NB4 (cell line): ENCODE results near the gene BCL2L13.

Experiments
- DNase-seq: peaks from one replicate; pipeline ENCODE4 v3.0.0; 2010; ENCODE audit warnings: low read depth
- H3K4me3 ChIP-seq: one replicate; pipeline ENCODE4 v1.5.1; 2011; ENCODE audit warnings: mild to moderate bottlenecking, low read depth, low read length, moderate library complexity
- CTCF ChIP-seq: IDR thresholded peaks from one replicate; pipeline ENCODE4 v1.5.1; 2012; ENCODE audit warnings: low read depth, low read length
- MAX ChIP-seq: IDR thresholded peaks from 2 replicates; pipeline ENCODE4 v1.6.1; 2011; ENCODE audit warnings: low read depth, low read length
- MYC ChIP-seq: IDR thresholded peaks from 2 replicates; pipeline ENCODE4 v1.6.1; 2011; ENCODE audit warnings: low read depth, low read length
- POLR2A ChIP-seq: IDR thresholded peaks from 2 replicates; pipeline ENCODE4 v1.6.1; 2011; ENCODE audit warnings: mild to moderate bottlenecking; ENCODE audit not compliant: insufficient read length; ENCODE audit errors: extremely low read depth

Gene BCL2L13

GRCh38 chr22:17597217-17597616 lies 41.3 kb upstream of the BCL2L13 start:
- no peak for DNase-seq
- no peak overlapping the region for H3K4me3 ChIP-seq
- TF ChIP-seq CTCF (no peak), MAX (no peak), MYC (no peak), POLR2A (no peak)

- H3K4me3 ChIP-seq, result no peak overlapping the region
- DNase-seq, result no peak
- no peak for TF ChIP-seq CTCF
- no peak for TF ChIP-seq MYC
- TF ChIP-seq POLR2A, result no peak
- no peak for TF ChIP-seq MAX
Measured at GRCh38 chr22:17598318-17598717, 40.2 kb upstream of the BCL2L13 start.

GRCh38 chr22:17601031-17601430 lies 37.5 kb upstream of the BCL2L13 start:
- H3K4me3 ChIP-seq, result no peak overlapping the region
- DNase-seq, result no peak
- TF ChIP-seq POLR2A (no peak), CTCF (no peak), MAX (no peak), MYC (no peak)

GRCh38 chr22:17603668-17604067 lies 34.9 kb upstream of the BCL2L13 start:
- no peak overlapping the region for H3K4me3 ChIP-seq
- TF ChIP-seq MYC, result no peak
- TF ChIP-seq POLR2A, result no peak
- no peak for TF ChIP-seq CTCF
- TF ChIP-seq MAX, result no peak
- DNase-seq, result no peak

- H3K4me3 ChIP-seq, result no peak overlapping the region
- no peak for DNase-seq
- TF ChIP-seq POLR2A (no peak), MAX (no peak), MYC (no peak), CTCF (no peak)
Measured at GRCh38 chr22:17606496-17606895, 32.1 kb upstream of the BCL2L13 start.
